ENCODE measurements around the gene CD247.
A peak's percentile ranks its signal among the peaks of the same experiment; 100 is the strongest.

CD247 gene

DNA sequence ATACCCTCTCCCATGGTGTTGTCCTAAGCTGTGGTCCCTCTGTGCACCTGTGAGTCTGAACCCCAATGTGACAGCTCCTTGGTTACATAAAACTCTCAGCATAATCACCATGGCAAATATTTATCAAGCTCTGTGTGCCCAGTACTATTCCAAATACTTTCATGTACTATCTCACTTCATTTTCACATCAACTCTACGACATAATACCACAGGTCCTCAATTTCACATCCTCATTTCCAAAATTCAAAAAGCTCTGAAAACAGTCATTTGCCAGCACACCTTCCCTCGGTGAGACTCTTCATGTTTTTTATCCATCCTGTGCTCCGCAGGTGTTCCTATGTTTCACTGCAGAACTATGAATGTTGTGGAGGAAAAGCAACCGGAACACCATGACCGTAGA is 47.6 kb upstream of the CD247 start:
- ATAC-seq, result no peak
- TF ChIP-seq BACH2 (CRISPR knock-in tag; IDR thresholded peaks at IDR 0.05; ENCODE audit: borderline replicate concordance), result no peak
- TF ChIP-seq, protein P1, sequence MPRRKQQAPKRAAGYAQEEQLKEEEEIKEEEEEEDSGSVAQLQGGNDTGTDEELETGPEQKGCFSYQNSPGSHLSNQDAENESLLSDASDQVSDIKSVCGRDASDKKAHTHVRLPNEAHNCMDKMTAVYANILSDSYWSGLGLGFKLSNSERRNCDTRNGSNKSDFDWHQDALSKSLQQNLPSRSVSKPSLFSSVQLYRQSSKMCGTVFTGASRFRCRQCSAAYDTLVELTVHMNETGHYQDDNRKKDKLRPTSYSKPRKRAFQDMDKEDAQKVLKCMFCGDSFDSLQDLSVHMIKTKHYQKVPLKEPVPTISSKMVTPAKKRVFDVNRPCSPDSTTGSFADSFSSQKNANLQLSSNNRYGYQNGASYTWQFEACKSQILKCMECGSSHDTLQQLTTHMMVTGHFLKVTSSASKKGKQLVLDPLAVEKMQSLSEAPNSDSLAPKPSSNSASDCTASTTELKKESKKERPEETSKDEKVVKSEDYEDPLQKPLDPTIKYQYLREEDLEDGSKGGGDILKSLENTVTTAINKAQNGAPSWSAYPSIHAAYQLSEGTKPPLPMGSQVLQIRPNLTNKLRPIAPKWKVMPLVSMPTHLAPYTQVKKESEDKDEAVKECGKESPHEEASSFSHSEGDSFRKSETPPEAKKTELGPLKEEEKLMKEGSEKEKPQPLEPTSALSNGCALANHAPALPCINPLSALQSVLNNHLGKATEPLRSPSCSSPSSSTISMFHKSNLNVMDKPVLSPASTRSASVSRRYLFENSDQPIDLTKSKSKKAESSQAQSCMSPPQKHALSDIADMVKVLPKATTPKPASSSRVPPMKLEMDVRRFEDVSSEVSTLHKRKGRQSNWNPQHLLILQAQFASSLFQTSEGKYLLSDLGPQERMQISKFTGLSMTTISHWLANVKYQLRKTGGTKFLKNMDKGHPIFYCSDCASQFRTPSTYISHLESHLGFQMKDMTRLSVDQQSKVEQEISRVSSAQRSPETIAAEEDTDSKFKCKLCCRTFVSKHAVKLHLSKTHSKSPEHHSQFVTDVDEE (CRISPR knock-in tag; IDR thresholded peaks at IDR 0.05), result no peak
- TF ChIP-seq ZNF565 (CRISPR knock-in tag; conservative IDR thresholded peaks at IDR 0.05; ENCODE audit: low read depth), result no peak
- no peak for TF ChIP-seq OSR1 (CRISPR knock-in tag; IDR thresholded peaks at IDR 0.05)
- TF ChIP-seq ISL1 (CRISPR knock-in tag; IDR thresholded peaks at IDR 0.05), result no peak
- no peak for TF ChIP-seq RARB (CRISPR knock-in tag; IDR thresholded peaks at IDR 0.05)
- no peak for TF ChIP-seq SNAI2 (CRISPR knock-in tag; IDR thresholded peaks at IDR 0.05)
- TF ChIP-seq ZNF70 (CRISPR knock-in tag; IDR thresholded peaks at IDR 0.05), result no peak
- no peak for TF ChIP-seq TOX (CRISPR knock-in tag; IDR thresholded peaks at IDR 0.05; ENCODE audit: borderline replicate concordance)
- TF ChIP-seq CSRNP3 (CRISPR knock-in tag; IDR thresholded peaks at IDR 0.05), result no peak

DNA sequence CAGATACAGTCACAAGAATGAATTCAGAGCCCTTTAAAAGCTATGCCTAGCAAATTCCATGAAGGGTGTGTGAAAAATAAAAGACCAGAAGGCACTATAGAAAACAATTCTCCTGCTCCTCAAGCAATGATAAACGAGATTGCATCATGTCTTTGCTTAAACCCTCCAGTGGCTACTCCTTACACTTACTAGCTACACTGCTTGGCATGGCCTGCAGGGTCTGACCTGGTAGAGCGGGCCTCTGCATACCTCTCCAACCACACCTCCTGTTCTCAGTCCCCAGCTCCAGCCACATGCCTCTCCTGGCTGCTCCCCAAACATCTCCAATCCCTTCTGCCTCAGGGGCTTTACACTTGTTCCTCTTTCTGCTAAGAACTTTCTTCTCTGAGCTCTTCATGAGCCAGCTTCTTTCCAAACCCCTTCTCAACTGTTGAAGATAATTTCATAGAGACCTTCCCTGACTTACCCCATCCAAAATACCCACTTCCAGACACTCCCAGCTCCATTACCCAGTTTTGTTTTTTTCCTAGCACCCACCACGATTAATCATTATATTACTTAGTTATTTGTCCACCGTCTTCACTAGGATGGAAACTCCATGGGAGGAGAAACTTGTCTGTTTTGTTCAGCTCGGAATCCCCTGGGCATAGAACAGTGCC is 46.4 kb upstream of the CD247 start:
- TF ChIP-seq ARNTL (CRISPR knock-in tag; IDR thresholded peaks at IDR 0.05; ENCODE audit: borderline replicate concordance, low read depth), result no peak
- no peak for TF ChIP-seq OSR1 (CRISPR knock-in tag; IDR thresholded peaks at IDR 0.05)
- TF ChIP-seq ZNF8 (CRISPR knock-in tag; IDR thresholded peaks at IDR 0.05), result no peak
- no peak for TF ChIP-seq ZNF70 (CRISPR knock-in tag; IDR thresholded peaks at IDR 0.05)
- TF ChIP-seq ESRRG (CRISPR knock-in tag; IDR thresholded peaks at IDR 0.05), result no peak
- no peak for TF ChIP-seq ZC3H10 (CRISPR knock-in tag; IDR thresholded peaks at IDR 0.05)
- no peak for TF ChIP-seq TCF4 (CRISPR knock-in tag; IDR thresholded peaks at IDR 0.05; ENCODE audit: borderline replicate concordance)
- TF ChIP-seq ISL1 (CRISPR knock-in tag; IDR thresholded peaks at IDR 0.05), result no peak
- TF ChIP-seq, protein P1 (CRISPR knock-in tag; IDR thresholded peaks at IDR 0.05), result no peak
- no peak for TF ChIP-seq CREB5 (CRISPR knock-in tag; IDR thresholded peaks at IDR 0.05; ENCODE audit: low read depth)
- TF ChIP-seq RARB (CRISPR knock-in tag; IDR thresholded peaks at IDR 0.05), result no peak
- TF ChIP-seq ZNF565 (CRISPR knock-in tag; conservative IDR thresholded peaks at IDR 0.05; ENCODE audit: low read depth), result no peak
- TF ChIP-seq, protein P2, sequence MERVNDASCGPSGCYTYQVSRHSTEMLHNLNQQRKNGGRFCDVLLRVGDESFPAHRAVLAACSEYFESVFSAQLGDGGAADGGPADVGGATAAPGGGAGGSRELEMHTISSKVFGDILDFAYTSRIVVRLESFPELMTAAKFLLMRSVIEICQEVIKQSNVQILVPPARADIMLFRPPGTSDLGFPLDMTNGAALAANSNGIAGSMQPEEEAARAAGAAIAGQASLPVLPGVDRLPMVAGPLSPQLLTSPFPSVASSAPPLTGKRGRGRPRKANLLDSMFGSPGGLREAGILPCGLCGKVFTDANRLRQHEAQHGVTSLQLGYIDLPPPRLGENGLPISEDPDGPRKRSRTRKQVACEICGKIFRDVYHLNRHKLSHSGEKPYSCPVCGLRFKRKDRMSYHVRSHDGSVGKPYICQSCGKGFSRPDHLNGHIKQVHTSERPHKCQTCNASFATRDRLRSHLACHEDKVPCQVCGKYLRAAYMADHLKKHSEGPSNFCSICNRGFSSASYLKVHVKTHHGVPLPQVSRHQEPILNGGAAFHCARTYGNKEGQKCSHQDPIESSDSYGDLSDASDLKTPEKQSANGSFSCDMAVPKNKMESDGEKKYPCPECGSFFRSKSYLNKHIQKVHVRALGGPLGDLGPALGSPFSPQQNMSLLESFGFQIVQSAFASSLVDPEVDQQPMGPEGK (CRISPR knock-in tag; IDR thresholded peaks at IDR 0.05; ENCODE audit: borderline replicate concordance), result no peak
- TF ChIP-seq SNAI2 (CRISPR knock-in tag; IDR thresholded peaks at IDR 0.05), result no peak
- no peak for TF ChIP-seq GLIS3 (CRISPR knock-in tag; IDR thresholded peaks at IDR 0.05)
- no peak for TF ChIP-seq PPARA (CRISPR knock-in tag; IDR thresholded peaks at IDR 0.05; ENCODE audit: borderline replicate concordance)
- peak; percentile 41; the same call in 1 of the 3 replicates for ATAC-seq
